ENCODE measurements around the gene CASTOR1.

The CASTOR1 gene

DNA sequence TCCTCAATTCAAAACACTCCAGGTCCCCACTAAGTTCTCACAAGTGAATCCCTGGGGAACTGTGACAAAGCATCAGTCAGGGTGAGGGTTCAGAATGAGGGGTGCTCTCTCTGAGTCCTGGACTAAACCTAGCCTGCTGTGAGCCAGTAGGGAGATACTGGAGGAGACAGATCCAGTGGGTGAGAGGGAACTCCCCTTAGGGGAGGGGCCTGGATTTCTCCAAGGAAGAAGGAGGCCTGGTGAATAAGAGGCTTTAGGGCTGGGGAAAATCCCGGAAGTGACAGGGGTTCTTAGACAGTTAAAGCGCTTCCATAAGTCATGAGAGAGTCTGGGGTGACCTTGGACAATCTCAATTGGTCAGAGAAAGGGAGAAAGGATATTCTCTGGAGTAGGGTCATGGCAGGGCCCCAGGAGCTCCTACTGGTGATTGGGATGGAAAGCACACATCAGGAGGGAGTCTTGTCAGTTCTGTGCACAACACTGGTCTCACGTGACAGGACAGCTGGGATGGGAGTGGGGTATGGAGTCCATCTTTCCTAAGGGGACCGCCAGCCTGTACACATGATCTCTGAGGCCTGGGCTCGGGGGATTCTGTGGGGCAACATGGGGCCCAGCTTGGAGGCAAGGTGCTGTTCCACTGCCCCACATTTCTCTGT is 35.9 kb upstream of the CASTOR1 start:
- POLR2A ChIA-PET = interaction anchor here (0.8 to 2.5 kb wide), 3 partner anchors 13 to 34 kb away, joined by 3 to 34 read pairs (median 9); partner anchors contain the start of genes CASTOR1, CCDC157 and SF3A1
- H3K27ac ChIP-seq (ENCODE audit: extremely low read depth, low read depth, low read length) = no peak overlapping the region
- TF ChIP-seq SP2 (tag by site-specific recombination; IDR thresholded peaks at IDR 0.05) (peak; percentile 64), SP3 (tag by site-specific recombination; IDR thresholded peaks at IDR 0.05) (peak; percentile 21; the same call in 1 of the 2 replicates), ZIC2 (tag by site-specific recombination; IDR thresholded peaks at IDR 0.05) (peak; percentile 17; the same call in 1 of the 2 replicates), ZNF776 (tag by site-specific recombination; IDR thresholded peaks at IDR 0.05; ENCODE audit: borderline replicate concordance) (no peak), ZBTB17 (tag by site-specific recombination; IDR thresholded peaks at IDR 0.05) (0 out of 2 replicates have a peak, but pooled peaks have one; percentile 20), ZBTB20 (tag by site-specific recombination; IDR thresholded peaks at IDR 0.05) (peak; percentile 20; the same call in 1 of the 2 replicates)
- H3K4me1 ChIP-seq (ENCODE audit: control insufficient read depth, insufficient read depth, low read length) = peaks cover 11% of the 10 kb centered on the region
- CTCF ChIA-PET = interaction anchor here (0.6 to 3.3 kb wide), 2 partner anchors 25 to 37 kb away, joined by 3 to 16 read pairs; partner anchors contain the start of gene CASTOR1
- H3K36me3 ChIP-seq (ENCODE audit: control insufficient read depth in 2 of 2, insufficient read depth in 1 of 2, low read length in 2 of 2) = peaks cover 0 to 32% of the 10 kb centered on the region in 2 experiments; a peak in 2 of 3 replicates
- H3K9me3 ChIP-seq (ENCODE audit: control insufficient read depth, insufficient read depth, low read depth, low read length) = no peaks in the 10 kb centered on the region
- H3K4me3 ChIP-seq (ENCODE audit: low read depth, low read length) = no peak overlapping the region

DNA sequence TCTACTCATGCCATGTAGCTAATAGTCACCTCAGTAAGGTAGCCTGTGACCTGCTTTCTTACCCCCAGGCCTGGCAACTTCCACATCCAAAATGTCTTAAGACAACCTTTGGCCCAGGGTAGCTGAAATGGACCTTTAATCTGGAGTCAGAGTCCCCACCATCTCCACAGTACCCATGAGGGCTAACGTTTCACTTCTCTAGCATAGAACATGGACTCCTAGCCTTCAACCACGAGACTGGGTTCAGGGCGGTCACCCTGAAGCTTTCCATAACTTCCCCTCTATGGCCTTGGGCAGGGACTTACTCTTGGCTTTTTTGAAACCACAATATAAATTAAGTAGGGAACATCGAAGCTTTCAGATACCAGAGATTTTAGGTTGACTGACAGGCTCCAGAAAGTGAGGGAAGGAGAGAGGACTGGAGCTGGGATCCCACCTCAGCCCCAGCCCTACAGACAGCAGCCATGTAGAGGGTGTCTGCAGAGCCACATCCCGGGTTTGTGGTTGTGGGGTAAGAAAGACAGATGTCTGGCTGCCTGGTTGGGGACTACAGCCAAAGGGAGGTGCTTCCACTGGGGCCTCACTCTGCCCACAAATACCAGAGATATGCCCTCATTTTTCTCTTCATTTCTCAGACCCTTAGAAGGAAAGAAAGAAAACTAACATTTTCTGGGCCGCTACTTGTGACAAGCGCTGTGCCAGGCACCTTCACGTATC is 34.9 kb upstream of the CASTOR1 start:
- CTCF ChIA-PET = interaction anchor here (0.9 to 3.3 kb wide), 4 partner anchors 8 to 216 kb away, joined by 3 to 16 read pairs (median 5); partner anchors contain the start of gene CASTOR1
- H3K9me3 ChIP-seq (ENCODE audit: control insufficient read depth, insufficient read depth, low read depth, low read length) = no peaks in the 10 kb centered on the region
- peaks cover 0 to 33% of the 10 kb centered on the region in 2 experiments; a peak in 2 of 3 replicates for H3K36me3 ChIP-seq (ENCODE audit: control insufficient read depth in 2 of 2, insufficient read depth in 1 of 2, low read length in 2 of 2)
- TF ChIP-seq BCL11A (tag by site-specific recombination; IDR thresholded peaks at IDR 0.05; ENCODE audit: low read depth) (no peak), ZNF10 (tag by site-specific recombination; IDR thresholded peaks at IDR 0.05) (no peak), ZNF354C (tag by site-specific recombination; IDR thresholded peaks at IDR 0.05; ENCODE audit: borderline replicate concordance, low read depth) (no peak), ZSCAN18 (tag by site-specific recombination; IDR thresholded peaks at IDR 0.05) (no peak), KLF7 (tag by site-specific recombination; IDR thresholded peaks at IDR 0.05; ENCODE audit: borderline replicate concordance) (no peak), SETDB1 (IDR thresholded peaks at IDR 0.05; ENCODE audit: insufficient read length, low read length) (no peak), ZNF24 (tag by site-specific recombination; IDR thresholded peaks at IDR 0.05) (no peak), ZBTB49 (tag by site-specific recombination; IDR thresholded peaks at IDR 0.05; ENCODE audit: low read depth) (no peak), GLIS2 (tag by site-specific recombination; IDR thresholded peaks at IDR 0.05) (no peak), ZNF660 (tag by site-specific recombination; IDR thresholded peaks at IDR 0.05) (no peak), ZNF19 (tag by site-specific recombination; IDR thresholded peaks at IDR 0.05; ENCODE audit: low read depth) (no peak), ZNF121 (tag by site-specific recombination; IDR thresholded peaks at IDR 0.05) (no peak)
- no peak overlapping the region for H3K27ac ChIP-seq (ENCODE audit: extremely low read depth, low read depth, low read length)
- POLR2A ChIA-PET = interaction anchor here (2.4 kb wide), 1 partner anchor 33 kb away, joined by 9 read pairs; the partner anchor contains the start of genes CCDC157 and SF3A1
- no peak overlapping the region for H3K4me3 ChIP-seq (ENCODE audit: low read depth, low read length)
- H3K4me1 ChIP-seq (ENCODE audit: control insufficient read depth, insufficient read depth, low read length) = peaks cover 11% of the 10 kb centered on the region
